Smooth muscle cell of the brain vasculature (primary cell): ENCODE data around the gene ZCCHC7.
"Not testable (repeated sequence)": the region's sequence is repeated elsewhere in the genome, so short reads cannot be mapped to it uniquely, and the experiment has no call there.

ENCODE experiments used
- DNase-seq: peaks from one replicate; pipeline ENCODE4 v3.0.0-alpha.2; 2012; ENCODE audit warnings: low read depth, low spot score

The ZCCHC7 gene

DNA sequence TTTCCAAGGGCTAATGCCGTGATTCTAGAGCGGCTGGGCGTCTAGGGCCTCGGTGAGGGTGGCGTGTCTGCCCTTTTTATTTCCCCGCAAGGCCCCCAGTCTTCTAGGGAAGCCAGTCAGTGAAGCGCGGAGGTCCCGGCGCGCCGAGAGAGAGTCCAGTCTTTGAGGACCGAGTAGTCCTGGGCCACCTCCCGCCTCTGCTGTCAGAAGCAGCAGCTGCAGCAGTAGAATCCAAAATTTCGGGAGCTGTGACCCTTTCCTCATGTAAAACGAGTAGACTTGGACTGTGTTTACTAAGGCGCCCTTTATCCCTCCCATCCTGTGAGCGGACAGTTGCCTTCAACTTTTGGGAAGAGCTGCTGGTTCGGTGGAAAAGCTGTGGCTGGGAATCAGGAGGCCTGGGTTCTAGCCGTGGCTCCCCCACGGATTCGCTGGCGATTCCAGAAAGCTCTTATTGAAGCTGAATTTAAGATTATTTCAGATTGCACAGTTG is 515 bp downstream of the ZCCHC7 start:
- not testable (repeated sequence) for DNase-seq

DNA sequence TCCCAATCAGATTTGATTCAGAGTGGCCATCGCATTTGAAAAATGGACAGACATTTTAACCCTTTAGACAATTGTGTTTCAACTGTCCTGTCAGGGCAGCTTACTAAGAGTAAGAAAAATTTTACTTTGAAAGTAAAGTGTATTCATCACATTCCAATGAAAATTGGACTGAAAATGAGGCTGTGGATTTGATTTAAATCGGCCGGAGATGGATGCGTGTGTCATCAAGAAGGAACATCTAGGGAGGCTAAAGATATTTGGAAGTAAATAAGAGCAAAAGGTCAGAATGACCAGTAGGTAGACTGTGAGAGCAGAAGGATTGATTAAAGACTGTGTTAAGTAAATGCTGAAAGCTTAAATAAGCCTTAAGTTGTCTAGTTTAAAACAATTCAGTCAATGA is 1.5 kb downstream of the ZCCHC7 start:
- DNase-seq = no peak

DNA sequence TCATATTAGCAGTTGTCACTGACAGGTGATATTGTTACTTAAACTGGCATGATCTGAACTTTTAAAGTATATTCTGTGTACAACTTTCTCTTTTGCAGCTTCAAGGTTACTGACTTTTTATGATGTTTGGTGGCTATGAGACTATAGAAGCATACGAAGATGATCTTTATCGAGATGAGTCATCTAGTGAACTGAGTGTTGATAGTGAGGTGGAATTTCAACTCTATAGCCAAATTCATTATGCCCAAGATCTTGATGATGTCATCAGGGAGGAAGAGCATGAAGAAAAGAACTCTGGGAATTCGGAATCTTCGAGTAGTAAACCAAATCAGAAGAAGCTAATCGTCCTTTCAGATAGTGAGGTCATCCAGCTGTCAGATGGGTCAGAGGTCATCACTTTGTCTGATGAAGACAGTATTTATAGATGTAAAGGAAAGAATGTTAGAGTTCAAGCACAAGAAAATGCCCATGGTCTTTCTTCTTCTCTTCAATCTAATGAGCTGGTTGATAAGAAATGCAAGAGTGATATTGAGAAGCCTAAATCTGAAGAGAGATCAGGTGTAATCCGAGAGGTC is 5.9 kb downstream of the ZCCHC7 start:
- DNase-seq = no peak

DNA sequence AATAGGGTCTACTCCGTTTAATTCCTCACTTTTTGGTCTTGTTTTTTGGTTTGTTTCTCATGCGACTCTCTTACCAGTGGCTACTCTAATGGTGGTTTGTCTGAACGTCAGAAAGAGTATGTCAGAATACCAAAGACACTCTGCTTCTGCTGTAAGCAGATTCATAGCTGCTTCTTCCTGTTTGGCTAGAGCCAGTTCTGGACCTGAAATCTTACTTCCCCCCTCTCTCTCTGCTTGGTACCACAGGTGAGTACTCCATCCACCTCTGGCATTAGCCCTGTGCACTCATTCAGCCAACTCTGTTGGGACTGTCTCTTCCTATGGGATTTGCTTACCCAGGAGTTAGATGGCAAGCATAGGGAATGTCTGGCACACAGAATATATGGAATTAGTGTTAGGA is 6.6 kb downstream of the ZCCHC7 start:
- DNase-seq = no peak

DNA sequence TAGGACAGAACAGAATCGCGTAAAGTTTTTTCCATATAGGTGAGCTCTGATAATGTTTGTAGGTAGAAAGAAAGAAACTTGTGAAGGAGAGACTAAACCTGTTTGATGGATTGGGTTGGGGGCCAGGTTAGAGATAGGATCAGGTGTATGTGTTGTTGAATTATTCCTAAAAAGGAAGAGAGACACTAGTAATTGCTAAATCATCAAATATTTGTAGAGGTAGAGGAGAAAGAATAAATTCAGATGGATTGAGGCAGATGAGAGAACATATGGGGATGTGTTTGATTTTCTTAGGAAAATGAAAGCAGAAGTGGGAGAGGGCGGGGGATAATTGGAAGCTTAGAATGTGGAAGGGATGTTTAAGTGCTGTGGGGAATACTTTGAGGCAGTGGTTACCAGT is 7.7 kb downstream of the ZCCHC7 start:
- no peak for DNase-seq

DNA sequence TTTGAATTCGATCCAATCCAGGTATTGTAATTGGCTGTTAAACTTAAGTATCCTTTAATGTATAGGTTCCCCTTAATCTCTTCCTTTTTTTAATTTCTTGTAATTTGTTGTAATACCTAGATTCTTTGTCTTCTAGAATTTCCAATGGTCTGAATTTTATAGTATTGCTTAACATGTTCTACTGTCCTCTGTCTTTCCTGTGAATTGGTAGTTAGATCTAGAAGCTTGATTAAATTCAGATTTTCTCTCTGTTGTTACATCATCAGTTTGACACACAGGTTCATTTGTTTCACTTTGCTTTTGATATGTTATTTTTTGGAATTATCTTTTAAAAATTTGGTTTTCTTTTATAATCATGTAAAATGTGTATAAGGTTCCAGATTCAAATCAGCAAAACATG is 13.8 kb downstream of the ZCCHC7 start:
- DNase-seq = no peak

DNA sequence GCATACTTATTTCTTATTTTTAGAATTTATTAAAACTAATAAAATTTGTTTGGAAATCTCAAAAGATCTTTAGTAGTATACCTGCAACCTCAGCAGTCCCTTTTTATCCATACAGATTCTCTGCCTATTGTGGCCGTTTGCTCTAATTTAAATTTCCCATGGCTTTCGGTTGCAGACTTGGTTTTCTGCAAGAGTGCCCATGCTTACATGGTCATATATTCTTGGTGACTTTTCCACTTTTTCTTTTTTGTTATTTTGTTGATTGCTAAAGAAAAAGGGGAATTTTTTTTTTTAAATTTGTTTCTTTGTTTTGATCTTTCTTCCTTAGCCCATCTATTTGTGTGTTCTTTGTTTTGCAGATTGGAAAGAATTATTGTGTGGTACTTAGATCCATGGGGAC is 20.6 kb downstream of the ZCCHC7 start:
- no peak for DNase-seq

DNA sequence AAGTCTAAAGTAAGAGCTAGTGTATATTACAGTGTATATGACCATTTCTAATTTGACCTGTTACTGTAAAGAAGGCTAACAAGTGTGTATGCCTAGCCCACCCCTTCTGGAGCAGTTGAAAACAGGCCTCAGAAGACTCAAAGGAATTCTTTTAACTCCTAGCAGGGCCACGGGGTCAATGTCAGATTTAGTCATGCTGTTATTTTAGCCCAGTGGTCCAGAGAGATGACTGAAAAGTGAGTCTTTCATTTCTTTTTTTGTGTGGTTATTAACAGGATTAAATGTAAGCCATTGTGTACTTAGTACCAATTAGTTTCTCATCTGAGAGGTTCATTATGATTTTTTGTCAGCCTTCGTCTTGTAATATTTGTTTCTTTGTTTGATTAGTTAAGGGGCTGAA is 24.4 kb downstream of the ZCCHC7 start:
- DNase-seq = no peak

DNA sequence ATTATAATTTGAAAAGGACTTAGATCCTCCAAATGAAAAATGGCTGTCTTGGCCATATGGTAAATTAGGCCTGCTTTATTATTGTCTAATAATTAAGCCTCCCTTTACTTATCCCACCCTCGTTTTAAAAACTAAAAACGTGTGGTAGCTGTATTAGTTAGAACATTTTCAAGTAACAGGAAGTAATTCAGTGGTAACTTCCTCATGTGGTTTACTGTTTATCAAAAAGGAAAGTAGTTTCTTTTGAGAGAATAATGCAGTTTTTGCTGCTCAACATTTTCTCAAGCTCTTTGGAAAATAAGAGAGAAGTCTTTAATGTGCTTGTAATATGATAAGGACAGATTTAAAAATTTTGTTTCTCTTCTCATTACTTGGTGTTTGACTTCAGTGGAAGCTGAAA is 26.0 kb downstream of the ZCCHC7 start:
- DNase-seq = no peak

DNA sequence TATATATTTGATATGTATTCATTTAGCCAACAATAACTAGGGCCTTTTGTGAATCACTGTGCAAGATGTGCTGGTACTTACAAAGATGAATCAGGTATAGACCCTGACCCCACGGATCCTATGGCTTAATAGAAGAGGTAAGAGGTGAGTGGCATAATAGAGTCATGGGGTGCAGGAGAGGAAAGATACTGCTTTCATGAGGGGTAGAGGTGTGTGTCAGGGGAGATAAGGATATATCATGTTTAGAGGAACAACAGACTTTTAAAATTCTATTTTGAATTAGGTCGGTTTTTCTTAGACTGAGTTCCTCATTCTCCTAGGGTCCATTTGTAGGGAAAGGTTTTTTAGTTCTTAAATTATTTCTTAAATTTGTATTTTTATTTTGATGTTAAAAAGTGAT is 27.8 kb downstream of the ZCCHC7 start:
- DNase-seq = no peak

DNA sequence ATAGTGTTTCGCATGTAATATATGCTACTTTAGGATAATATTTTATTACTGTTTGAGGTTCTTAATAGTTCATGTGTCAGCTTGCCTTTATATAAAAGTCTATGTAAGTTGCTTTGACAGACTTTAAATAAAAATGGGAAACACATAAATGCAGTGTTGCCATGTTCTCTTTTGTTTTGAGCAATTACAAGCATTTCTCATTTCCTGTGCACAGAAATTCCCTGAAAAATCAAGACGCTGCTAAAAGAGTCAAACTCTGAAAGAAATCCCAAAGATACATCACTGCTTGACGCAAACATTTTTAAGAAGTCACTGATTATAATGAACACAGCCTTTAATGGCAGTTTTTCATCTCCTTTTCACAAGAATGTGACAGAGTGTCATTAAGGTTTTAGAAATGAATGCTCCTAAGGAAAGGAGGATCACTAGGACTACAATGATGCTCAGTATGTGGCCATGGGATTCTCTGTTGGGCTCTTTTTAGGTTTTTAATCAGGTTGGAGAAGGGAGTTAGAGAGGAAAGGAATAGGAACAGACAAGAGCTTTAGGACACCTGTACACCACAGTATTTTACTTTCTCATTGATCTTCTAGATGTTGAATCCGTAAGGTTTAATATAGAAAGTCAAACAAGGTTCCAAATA is 29.4 kb downstream of the ZCCHC7 start:
- DNase-seq = no peak

DNA sequence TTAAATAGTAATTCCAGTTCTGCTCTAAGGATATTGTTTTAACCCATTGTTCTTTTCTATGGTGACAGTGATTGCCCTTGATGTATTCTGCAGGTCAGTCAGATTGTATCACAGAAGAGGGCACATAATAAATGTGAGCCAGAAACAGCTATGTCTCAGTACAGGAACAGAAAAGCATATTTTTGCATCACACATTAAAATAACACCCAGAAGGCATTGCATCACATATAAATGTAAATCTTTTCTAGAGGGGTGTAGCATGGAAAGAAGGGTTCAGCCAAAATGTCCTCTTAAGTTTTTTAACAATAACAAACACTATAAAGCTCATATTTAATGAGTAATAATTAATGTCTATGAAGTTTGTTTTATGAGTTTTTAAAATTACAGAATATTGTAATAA is 30.0 kb downstream of the ZCCHC7 start:
- no peak for DNase-seq

DNA sequence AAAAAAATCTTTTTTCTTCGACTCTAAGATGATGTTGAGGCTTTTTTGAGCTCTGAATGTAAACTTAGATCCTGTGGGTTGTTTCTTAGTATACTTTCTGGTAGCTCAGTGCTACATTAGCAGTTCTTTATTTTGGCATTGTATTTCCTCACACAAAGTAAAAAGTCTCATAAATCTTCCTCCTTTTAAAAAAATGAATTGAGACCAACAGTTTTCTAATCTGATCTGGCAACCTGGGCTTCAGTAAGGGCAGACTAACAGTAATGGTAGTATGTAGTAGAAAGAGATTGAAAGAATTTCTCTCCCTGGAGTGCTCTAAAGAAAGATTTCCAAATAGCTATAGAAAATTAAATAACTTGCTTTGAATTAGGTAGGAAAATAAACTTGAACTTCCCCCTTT is 31.4 kb downstream of the ZCCHC7 start:
- no peak for DNase-seq

DNA sequence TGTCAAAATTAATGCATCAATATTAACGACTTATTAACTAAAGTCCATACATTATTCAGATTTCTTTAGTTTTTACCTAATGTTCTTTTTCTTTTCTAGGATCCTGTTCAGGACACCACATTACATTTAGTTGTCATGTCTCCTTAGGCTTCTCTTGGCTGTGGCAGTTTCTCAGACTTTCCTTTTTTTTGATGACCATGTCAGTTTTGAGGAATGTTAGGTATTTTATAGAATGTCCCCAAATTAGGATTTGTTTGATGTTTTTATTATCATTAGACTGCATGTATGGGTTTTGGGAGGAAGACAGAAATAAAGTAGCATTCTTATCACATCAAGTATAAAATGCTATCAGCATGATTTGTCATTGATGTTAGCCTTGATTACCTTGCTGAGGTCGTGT is 32.0 kb downstream of the ZCCHC7 start:
- DNase-seq = no peak

DNA sequence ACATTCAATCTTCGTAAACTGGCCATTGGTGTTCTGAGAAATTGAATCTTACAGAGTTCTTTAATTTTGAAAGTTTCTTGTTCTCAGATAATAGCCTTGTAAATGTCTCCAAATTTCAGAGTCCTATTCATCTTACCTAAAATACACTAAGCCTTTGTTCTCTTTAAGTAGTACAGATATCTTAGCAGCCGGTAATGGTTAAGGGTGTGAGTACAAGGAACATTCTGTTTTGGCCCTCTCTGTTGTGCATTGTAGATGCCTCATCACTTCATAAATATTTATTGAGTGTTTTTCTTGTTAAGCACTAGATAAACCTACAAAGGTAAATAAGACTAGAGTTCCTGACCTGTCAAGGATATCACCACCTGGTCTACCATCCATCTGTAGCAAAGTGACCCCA is 35.2 kb downstream of the ZCCHC7 start:
- DNase-seq = no peak

DNA sequence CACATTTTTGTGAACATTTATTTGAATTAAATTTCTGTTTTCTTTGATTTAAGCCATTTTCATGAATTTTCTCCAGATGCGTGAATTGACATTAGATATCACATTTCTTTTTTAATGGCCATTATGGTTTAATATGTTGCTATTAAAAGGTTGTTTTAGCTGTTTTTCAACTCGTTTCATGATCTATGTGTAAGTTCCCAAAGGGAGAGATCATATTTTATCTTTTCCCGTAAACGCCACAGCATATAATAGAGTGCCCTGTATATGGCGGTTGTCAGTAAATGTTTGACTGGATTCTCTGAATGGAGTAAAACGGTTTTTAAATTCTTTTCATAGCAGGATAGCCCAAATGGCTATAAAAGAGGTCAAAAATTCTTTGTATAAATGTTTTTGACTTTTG is 35.8 kb downstream of the ZCCHC7 start:
- no peak for DNase-seq

DNA sequence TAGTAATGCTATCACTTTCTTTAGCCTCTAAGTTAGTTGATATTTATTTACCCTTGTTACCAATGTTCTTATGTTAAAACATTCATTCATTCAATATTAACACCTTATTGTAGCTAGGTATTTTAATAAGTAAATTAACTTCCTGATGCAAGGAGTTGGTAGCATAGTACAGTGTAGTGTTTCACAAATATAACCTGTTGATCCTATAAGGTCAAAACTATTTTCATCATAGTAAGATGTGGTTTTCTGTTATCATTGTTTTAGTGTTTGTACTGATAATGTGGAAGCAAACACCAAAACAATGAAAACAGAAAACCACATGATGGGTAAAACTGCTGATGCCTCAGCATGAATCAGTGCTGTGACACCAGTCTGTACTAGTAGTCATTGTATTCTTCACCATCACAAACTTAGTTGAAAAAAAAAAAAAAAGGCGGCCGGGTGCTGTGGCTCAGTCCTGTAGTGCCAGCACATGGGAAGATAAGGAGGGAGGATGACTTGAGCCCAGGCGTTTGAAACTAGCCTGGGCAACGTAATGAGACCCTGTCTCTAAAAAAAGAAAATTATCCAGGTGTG is 36.5 kb downstream of the ZCCHC7 start:
- DNase-seq = no peak

DNA sequence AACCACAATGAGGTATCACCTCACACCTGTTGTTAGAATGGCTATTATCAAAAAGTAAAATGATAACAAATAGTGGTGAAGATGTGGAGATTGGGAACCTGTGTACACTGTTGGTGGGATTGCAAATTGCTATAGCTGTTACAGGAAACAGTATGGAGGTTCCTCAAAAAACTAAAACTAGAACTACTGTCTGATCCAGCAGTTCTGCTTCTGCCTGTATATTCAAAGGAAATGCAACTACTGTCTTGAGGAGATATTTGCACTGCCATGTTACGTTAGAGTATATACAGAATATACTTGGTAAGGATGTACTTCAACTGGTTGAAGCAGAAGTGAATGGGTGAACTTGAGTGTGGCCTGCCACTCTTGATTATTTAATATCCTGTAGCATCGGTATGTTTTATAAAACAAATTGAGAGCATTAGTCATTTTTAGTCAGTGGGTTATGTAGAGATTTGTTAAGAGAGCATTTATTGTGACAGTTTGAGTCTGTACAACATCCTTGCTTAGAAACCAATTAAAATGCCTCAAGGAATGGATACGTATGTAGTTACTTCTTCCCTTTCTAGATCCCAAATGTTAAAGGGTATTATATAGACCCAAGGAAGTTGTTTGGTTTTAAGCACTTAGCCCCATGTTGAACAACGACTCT is 37.5 kb downstream of the ZCCHC7 start:
- no peak for DNase-seq

DNA sequence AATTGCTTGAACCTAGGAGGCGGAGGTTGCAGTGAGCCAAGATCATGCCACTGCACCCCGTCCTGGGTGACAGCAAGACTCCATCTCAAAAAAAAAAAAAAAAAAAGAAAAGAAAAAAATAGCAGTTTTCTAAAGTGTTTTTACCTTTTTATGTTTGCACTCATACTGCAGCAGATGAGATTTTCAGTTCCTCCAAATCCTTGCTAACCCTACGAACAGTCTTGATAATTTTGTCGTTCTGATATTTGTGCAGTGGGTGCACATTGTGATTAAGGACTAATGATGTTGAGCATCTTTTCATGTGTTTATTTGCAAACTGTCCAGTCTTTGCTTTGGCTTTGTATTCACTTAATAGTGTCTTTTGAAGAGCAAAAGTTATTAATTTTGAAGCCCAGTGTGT is 42.9 kb downstream of the ZCCHC7 start:
- no peak for DNase-seq

DNA sequence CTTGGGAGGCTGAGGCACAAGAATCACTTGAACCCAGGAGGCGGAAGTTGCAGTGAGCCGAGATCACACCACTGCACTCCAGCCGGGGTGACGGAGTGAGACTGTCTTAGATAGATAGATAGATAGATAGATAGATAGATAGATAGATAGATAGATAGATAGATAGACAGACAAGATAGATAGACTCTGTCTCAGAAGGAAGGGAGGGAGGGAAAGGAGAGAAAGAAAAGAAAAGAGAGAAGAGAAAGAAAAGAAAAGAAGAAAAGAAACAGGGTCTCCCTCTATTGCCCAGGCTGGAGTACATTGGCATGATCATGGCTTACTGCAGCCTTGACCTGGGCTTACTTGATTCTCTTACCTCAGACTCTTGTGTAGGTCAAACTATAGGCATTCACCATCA is 44.0 kb downstream of the ZCCHC7 start:
- not testable (repeated sequence) for DNase-seq

DNA sequence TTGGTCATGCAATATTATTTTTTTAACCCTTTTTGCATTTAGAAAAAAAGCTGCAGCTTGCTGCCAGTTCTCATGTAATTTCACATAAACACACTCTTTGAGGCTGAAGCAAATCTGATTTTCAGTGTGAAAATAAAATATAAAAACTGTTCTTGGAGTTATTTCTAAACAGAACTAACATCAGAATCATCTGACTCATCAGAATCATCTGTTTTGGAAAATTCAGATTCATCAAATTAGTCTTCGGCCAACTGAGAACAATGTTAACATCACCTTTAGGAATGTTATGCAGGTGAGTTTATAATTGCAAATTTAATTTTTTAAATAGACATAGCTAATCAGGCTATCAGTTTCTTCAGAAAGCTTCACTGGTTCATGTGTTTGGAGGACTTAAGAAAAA is 45.3 kb downstream of the ZCCHC7 start:
- DNase-seq = no peak

DNA sequence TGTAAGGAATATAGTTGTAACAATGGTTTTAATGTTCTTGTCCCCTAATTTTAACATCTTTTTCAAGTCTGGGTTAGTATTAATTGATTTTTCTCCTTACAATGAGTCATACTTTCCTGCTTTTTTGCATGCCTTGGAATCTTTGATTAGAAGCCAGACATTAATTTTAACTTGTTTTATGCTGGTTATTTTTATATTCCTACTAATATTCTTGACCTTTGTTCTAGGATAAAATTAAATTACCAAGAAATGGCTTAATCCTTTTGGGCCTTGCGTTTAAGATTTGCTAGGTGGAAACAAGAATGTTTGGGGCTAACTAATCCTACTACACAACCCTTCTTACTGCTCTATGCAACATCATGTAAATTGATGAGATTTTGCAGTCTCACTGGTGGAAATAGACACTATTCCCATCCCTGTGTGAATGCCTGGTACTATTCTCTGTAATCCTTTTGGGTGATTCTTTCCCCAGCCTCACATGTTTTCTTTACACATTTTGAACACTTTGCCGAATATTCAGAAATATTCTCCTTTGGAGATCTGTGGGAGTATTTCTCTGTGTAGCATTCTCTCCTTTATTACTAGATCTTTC is 47.2 kb downstream of the ZCCHC7 start:
- DNase-seq = no peak

DNA sequence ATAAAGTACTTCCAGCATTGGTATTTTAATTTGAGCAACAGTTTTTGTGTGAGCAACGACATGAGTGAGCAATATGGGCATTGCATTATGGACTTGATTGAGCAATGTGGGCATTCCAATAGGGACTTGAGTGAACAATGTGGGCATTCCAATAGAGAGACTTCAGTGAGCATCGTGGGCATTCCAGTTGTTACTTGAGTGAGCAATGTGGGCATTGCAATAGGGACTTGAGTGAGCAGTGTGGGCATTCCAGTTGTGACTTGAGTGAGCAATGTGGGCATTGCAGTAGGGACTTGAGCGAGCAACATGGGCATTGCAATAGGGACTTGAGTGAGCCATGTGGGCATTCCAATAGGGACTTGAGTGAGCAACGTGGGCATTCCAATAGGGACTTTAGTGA is 52.2 kb downstream of the ZCCHC7 start:
- no peak for DNase-seq
